Gastrocnemius medialis (tissue), 4 donors: ENCODE results near the gene NT5DC2.

ENCODE experiments used
- POLR2A ChIP-seq, 2 donors: fragments of 450-650 bp; IDR thresholded peaks; one replicate each; pipeline ENCODE4 v1.6.1; 2017; ENCODE audit warnings: antibody characterized with exemption in 2 of 2, mild to moderate bottlenecking in 2 of 2, moderate library complexity in 2 of 2
- TF ChIP-seq, protein P1 (sequence below), 5 experiments: fragments of 450-650 bp in 3 of 5; fragments of 200-600 bp in 2 of 5; sonication (generic) in 2 of 5; IDR thresholded peaks in 4 of 5; conservative IDR thresholded peaks in 1 of 5; 1 replicate in 4 of 5; 2 replicates in 1 of 5; pipeline ENCODE4 v1.5.1; 2016 to 2019; ENCODE audit warnings: antibody characterized with exemption in 5 of 5, mild to moderate bottlenecking in 3 of 5, moderate library complexity in 3 of 5

DNA sequence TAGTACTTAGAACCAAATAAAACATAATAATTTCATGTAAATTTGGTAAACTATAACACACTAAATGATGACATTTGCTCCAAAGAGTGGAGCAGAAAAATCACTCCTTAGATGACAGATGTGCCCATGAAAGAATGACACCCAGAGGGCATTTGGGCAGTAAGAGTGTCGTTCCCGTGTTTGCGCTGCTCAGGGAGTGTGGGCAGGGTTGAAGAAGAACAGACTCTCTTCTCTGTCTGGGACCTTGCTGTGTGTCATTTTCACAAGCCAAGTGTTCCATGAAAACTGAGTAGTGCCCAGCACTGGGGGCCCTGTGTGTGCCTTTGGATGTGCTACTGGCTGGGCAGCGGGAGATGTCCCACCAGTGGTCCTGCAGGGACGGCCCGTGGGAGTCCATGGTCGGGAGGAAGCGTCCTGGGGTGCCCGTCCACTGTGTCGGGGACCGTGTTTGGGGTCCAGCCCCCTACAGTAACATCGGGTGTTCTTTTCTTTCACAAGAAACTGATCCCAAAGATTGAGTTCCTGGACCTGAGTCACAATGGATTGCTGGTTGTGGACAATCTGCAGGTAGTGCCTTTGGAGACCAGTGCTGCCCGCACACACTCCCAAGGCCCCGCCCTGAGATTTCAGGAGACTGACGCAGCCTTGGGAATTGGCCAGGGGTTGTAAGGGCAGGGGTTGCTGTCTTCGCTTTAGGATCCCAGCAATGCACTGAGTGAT lies 56.4 kb downstream of the NT5DC2 start:
- TF ChIP-seq, protein P1, sequence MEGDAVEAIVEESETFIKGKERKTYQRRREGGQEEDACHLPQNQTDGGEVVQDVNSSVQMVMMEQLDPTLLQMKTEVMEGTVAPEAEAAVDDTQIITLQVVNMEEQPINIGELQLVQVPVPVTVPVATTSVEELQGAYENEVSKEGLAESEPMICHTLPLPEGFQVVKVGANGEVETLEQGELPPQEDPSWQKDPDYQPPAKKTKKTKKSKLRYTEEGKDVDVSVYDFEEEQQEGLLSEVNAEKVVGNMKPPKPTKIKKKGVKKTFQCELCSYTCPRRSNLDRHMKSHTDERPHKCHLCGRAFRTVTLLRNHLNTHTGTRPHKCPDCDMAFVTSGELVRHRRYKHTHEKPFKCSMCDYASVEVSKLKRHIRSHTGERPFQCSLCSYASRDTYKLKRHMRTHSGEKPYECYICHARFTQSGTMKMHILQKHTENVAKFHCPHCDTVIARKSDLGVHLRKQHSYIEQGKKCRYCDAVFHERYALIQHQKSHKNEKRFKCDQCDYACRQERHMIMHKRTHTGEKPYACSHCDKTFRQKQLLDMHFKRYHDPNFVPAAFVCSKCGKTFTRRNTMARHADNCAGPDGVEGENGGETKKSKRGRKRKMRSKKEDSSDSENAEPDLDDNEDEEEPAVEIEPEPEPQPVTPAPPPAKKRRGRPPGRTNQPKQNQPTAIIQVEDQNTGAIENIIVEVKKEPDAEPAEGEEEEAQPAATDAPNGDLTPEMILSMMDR (IDR thresholded peaks at IDR 0.05 in 4 of 5, conservative IDR thresholded peaks at IDR 0.05 in 1 of 5): no peak
- no peak for TF ChIP-seq POLR2A (IDR thresholded peaks at IDR 0.05)
